Measurements from ENCODE around the gene PDE6G.

PDE6G gene

GRCh38 chr17:81656118-81656743 is at the start of gene PDE6G:
Gene PDE6G, minus strand, starts transcription at chr17:81656542. Its CDS starts 3,237 bp downstream, at chr17:81653305.
- DNase-seq (ENCODE audit: low read depth), result no peak

GRCh38 chr17:81705518-81706231 is 49.3 kb upstream of the PDE6G start:
- DNase-seq (ENCODE audit: low read depth), result no peak

- DNase-seq (ENCODE audit: low read depth), result no peak
These were observed 47.7 kb upstream of the PDE6G start for GRCh38 chr17:81703747-81704654.

DNA sequence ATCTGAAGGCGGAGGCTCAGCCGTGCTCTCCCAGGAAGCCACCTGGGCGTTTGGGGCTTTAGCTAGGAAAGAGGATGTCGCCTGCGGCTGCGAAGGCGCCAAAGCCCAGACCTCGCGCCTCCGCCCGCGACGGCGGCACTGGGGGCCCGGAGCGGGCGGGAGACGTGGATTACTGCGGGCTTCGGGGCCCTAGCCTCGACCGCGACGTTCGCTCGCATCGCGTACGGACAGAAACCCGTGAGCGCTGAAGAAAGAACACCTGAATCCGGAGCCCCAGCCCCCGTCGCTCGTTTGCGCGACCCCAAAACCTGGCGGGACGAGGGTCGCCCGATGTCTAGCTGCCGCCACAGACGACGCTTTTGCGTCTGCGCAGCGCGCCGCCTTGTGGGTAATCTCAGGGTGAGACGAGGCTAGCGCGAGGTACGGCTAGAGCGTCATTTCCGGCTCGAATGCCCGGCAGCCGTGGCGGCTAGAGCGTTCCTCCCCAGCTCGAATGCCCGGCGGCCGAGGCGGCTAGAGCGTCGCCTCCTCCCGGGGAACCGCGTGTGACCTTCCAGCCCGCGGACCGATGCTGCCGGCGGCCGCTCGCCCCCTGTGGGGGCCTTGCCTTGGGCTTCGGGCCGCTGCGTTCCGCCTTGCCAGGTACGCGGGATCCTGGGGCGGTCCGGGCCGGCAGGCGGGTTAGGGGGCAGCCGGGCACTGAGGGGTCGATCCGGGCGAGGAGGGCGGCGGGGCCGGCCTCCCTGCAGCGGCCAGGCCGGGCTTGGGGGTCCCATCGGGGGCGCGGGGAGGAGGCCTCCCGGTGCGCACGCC is 46.8 kb upstream of the PDE6G start, which contains the start of gene MRPL12:
Gene MRPL12 (plus strand): TSS at position 434 of the 813 bp plus-strand sequence. CDS start 135 bp downstream, at position 569.
- DNase-seq (ENCODE audit: low read depth), result peak; percentile 87

GRCh38 chr17:81701288-81702071 is 45.1 kb upstream of the PDE6G start:
- DNase-seq (ENCODE audit: low read depth), result no peak

GRCh38 chr17:81700353-81701287 is 44.3 kb upstream of the PDE6G start:
- DNase-seq (ENCODE audit: low read depth), result no peak

DNA sequence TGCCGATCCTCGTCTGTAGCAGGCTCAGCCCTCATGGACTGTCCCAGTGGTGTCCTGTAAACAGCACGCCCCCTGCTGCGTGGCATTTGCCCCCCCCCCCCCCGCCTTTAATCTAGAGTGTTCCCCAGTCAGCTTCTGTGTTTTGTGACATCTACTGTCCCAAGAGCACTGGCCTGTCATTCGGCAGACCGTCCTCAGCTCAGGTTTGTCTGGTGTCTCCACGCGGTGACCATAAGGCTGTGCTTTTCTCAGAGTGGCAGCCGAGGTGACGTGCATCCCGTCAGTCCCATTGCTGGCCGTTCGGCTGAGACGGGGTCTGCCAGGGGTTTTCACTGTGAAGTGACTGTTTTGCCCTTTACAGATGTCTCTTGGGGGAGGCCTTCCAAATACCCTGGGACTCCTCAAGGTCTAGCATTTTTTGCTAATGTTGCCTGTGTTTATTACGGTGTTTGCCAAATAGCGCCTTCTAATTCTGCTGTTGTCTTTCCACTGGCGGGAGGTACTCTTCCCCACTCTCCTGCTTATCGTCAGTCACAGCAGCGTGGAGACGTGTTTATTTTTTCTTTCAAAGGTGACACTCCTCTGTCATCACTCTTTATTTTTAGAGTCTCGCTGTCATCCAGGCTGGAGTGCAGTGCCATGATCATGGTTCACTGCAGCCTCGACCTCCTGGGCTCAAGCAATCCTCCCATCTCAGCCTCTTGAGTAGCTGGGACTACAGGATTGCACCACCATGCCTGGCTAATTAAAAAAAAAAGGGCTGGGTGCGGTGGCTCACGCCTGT is 41.1 kb upstream of the PDE6G start:
- no peak for DNase-seq (ENCODE audit: low read depth)

DNA sequence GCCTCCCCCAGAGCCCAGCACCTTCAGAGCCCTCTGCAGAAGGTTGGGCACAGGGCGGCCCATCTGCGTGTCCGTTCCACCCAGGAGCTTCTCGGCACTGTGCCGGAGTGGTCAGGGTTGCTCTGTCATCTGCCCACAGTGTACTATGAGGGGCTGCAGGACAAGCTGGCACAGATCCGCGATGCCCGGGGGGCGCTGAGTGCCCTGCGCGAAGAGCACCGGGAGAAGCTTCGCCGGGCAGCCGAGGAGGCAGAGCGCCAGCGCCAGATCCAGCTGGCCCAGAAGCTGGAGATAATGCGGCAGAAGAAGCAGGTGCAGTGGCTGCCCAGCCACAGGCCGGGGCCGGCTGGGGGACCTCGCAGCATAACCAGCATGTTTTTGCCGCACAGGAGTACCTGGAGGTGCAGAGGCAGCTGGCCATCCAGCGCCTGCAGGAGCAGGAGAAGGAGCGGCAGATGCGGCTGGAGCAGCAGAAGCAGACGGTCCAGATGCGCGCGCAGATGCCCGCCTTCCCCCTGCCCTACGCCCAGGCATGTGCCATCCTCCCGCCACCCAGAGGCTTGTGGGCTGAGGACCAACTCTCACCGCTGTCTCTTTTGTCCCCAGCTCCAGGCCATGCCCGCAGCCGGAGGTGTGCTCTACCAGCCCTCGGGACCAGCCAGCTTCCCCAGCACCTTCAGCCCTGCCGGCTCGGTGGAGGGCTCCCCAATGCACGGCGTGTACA is 40.0 kb upstream of the PDE6G start:
- no peak for DNase-seq (ENCODE audit: low read depth)

DNA sequence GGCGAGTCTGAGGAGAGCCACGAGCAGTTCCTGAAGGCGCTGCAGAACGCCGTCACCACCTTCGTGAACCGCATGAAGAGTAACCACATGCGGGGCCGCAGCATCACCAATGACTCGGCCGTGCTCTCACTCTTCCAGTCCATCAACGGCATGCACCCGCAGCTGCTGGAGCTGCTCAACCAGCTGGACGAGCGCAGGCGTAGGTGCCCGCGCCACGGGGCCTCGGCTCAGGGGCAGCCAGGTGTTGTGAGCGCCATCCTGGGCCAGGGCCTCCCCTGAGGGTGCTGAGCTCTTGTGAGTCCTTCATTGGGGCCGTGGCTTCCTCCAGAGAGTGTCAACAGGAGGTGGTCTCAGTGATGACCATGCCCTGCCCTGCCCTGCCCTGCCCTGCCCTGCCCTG is 39.5 kb upstream of the PDE6G start:
- DNase-seq (ENCODE audit: low read depth), result no peak

GRCh38 chr17:81695211-81695610 is 38.9 kb upstream of the PDE6G start:
- DNase-seq (ENCODE audit: low read depth), result no peak

GRCh38 chr17:81694810-81695209 is 38.5 kb upstream of the PDE6G start:
- DNase-seq (ENCODE audit: low read depth), result no peak

GRCh38 chr17:81693509-81694210 is 37.3 kb upstream of the PDE6G start:
- DNase-seq (ENCODE audit: low read depth), result no peak

DNA sequence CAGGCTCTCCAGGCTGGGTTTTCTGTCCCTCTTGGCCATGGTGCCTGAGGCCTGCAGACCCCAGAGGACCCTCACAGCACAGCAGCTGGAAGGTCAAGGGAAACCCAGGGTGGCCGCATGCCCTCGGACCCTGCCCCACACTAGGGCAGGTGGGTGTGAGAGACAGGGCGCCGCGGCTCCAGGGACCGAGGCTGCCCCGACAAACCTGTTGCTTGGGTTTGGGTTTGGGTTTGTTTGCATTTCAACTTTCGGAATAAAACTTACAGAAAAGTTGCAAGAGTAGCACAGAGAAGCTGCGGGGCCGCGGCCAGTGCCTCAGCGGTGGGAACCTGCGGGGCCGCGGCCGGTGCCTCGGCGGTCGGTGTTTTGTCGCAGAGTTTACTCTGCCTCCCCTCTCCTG is 35.3 kb upstream of the PDE6G start:
- DNase-seq (ENCODE audit: low read depth), result no peak

DNA sequence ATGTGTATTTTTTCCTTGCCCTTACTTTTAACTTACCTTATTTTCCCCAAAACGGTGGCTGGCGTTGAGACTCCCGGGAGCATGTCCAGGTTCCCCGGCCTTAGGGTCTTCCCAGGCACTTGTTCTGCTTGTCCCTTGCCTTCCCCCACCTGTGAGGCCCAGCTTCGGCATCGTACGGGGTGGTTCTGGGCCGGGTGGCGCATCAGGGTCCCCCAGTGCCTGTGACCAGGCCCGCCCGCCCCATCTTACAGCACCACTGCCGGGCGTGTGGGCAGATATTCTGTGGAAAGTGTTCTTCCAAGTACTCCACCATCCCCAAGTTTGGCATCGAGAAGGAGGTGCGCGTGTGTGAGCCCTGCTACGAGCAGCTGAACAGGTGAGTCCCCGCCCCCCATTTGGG is 34.9 kb upstream of the PDE6G start:
- DNase-seq (ENCODE audit: low read depth), result no peak

DNA sequence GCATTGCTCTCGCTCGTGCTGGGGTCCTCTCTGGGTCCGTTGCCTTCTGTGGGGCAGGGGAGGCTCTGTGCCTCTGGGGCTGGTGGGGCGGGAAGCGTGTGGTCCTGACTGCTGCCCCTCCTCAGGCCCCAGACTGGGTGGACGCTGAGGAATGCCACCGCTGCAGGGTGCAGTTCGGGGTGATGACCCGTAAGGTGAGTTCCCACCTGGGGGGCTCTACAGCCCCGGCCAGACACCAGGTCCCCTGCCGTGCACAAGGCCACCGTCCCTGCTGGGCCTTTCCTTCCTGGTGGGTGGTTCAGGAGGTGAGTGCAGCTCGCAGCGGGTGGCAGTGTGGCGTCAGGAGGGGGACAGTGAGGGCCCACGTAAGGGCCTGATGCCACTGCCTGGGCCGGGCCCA is 34.2 kb upstream of the PDE6G start:
- no peak for DNase-seq (ENCODE audit: low read depth)

GRCh38 chr17:81690066-81690465 is 33.7 kb upstream of the PDE6G start:
- no peak for DNase-seq (ENCODE audit: low read depth)

- DNase-seq (ENCODE audit: low read depth), result no peak
These were observed 32.3 kb upstream of the PDE6G start for GRCh38 chr17:81688616-81689015.
